ENCODE measurements around the gene KISS1R.
A peak's percentile ranks its signal among the peaks of the same experiment; 100 is the strongest.
"Not testable (repeated sequence)": the region's sequence is repeated elsewhere in the genome, so short reads cannot be mapped to it uniquely, and the experiment has no call there.

The KISS1R gene

GRCh38 chr19:882871-883497, 34.1 kb upstream of the KISS1R start:
- no peak for DNase-seq

GRCh38 chr19:883661-884211, 33.4 kb upstream of the KISS1R start:
- no peak for DNase-seq

GRCh38 chr19:884420-885211, 32.5 kb upstream of the KISS1R start:
- DNase-seq = no peak

GRCh38 chr19:885536-886224, 31.5 kb upstream of the KISS1R start:
- no peak for DNase-seq

GRCh38 chr19:887072-887471, 30.1 kb upstream of the KISS1R start:
- no peak for DNase-seq

- DNase-seq = no peak
These were observed 29.5 kb upstream of the KISS1R start for GRCh38 chr19:887599-887998.

GRCh38 chr19:888581-889385, 28.4 kb upstream of the KISS1R start:
- peak; percentile 56 for DNase-seq

- DNase-seq = no peak
These were observed 27.4 kb upstream of the KISS1R start for GRCh38 chr19:889662-890295.

GRCh38 chr19:890831-891230, 26.3 kb upstream of the KISS1R start:
- no peak for DNase-seq

GRCh38 chr19:891421-892200, 25.5 kb upstream of the KISS1R start:
- not testable (repeated sequence) for DNase-seq

- DNase-seq = no peak
These were observed 24.8 kb upstream of the KISS1R start for GRCh38 chr19:892243-892893.

- DNase-seq = peak; percentile 88
These were observed 24.0 kb upstream of the KISS1R start, which contains the start of the genes MED16 and RNU6-9 for GRCh38 chr19:892894-893689. Gene MED16, minus strand, starts transcription at chr19:893187. Its CDS starts 2,056 bp downstream, at chr19:891131. Gene RNU6-9, plus strand, starts transcription at chr19:893484.

GRCh38 chr19:896434-896833, 20.7 kb upstream of the KISS1R start:
- DNase-seq = no peak

GRCh38 chr19:896999-897398, 20.1 kb upstream of the KISS1R start:
- DNase-seq = no peak

GRCh38 chr19:897442-898039, 19.6 kb upstream of the KISS1R start:
- no peak for DNase-seq

GRCh38 chr19:898663-899062, 18.5 kb upstream of the KISS1R start:
- DNase-seq = peak; percentile 41

GRCh38 chr19:899336-900042, 17.6 kb upstream of the KISS1R start:
- no peak for DNase-seq

- DNase-seq = no peak
These were observed 17.2 kb upstream of the KISS1R start for GRCh38 chr19:900043-900301.

Data from activated CD4-positive, alpha-beta T cell treated with anti-CD3 and anti-CD28 coated beads, Interleukin-2, amount 50 U/mL, for 1 hour (primary cell).